GM12878 (cell line): Measurements from ENCODE around the gene ITGA1. TPM values are rescaled to one million over a fixed set of nuclear protein-coding genes. Genes with fewer than 3 reads are reported as not detected.

ENCODE experiments used
- ATAC-seq: fragments of 200-7000 bp; cut with Tn5 transposase; 3 replicates; pipeline ENCODE4 v1.9.1; 2020; ENCODE audit warnings: mild to moderate bottlenecking, moderate library complexity
- BruUV-seq: library from RNA; stranded (reverse); fragments of 400-500 nt; replicated peaks from 2 replicates; lab custom pipeline; 2021; lab: Mats Ljungman, UMichigan
- CTCF ChIA-PET: fragments of 300-600 bp; sonication (Branson Sonifier 250); formaldehyde crosslinking; extraction: SDS; loops from one replicate; lab custom pipeline; 2021; ENCODE audit warnings: inconsistent platforms; lab: Yijun Ruan, JAX
- POLR2A ChIA-PET: fragments of 350-600 bp; formaldehyde crosslinking; extraction: SDS; loops from one replicate; lab custom pipeline; 2021; ENCODE audit warnings: inconsistent platforms; lab: Charles Lee
- RAD21 ChIA-PET: fragments of 300-600 bp; sonication (Branson Sonifier 250); formaldehyde crosslinking; loops from one replicate; lab custom pipeline; 2023; ENCODE audit warnings: antibody characterized with exemption; ENCODE audit not compliant: unreplicated experiment; lab: Charles Lee
- SMC1A ChIA-PET: fragments of 300-600 bp; sonication (Branson Sonifier 250); formaldehyde crosslinking; loops from one replicate; lab custom pipeline; 2023; ENCODE audit not compliant: unreplicated experiment, uncharacterized antibody; lab: Charles Lee
- DNase-seq: peaks from one replicate; pipeline ENCODE4 v3.0.0-alpha.2; 2011; ENCODE audit warnings: low read depth, low spot score
- FAIRE-seq: peaks from 3 replicates; lab custom pipeline; 2011; peaks lifted over from hg19 to GRCh38; lab: Jason Lieb, UNC
- H2AFZ ChIP-seq: 2 replicates; pipeline ENCODE4 v1.6.0; 2011; ENCODE audit warnings: low read depth, low read length, control low read depth; ENCODE audit not compliant: control insufficient read depth
- H3K27ac ChIP-seq: 2 replicates; pipeline ENCODE4 v1.5.1; 2011; ENCODE audit warnings: control low read depth; ENCODE audit not compliant: control insufficient read depth, insufficient read depth
- H3K27me3 ChIP-seq, 2 experiments: replicated peaks in 1 of 2; 2 replicates each; pipeline versions ENCODE4 v1.6.0 to v1.6.1; 2011; ENCODE audit warnings: low read length in 1 of 2; ENCODE audit not compliant: control insufficient read depth in 2 of 2, insufficient read depth in 2 of 2
- H3K36me3 ChIP-seq, 2 experiments: 2 replicates each; pipeline ENCODE4 v1.5.1; 2011; ENCODE audit warnings: low read length in 1 of 2; ENCODE audit not compliant: control insufficient read depth in 2 of 2, insufficient read depth in 2 of 2
- H3K4me1 ChIP-seq: 2 replicates; pipeline ENCODE4 v1.6.1; 2011; ENCODE audit warnings: mild to moderate bottlenecking, low read length, moderate library complexity, mixed read lengths; ENCODE audit not compliant: control insufficient read depth, insufficient read depth
- H3K4me2 ChIP-seq: 2 replicates; pipeline ENCODE4 v1.6.0; 2011; ENCODE audit warnings: control low read depth; ENCODE audit not compliant: control insufficient read depth, insufficient read depth
- H3K4me3 ChIP-seq: fragments of 200-600 bp; sonication (generic); 2 replicates; pipeline ENCODE4 v1.5.1; 2016
- H3K79me2 ChIP-seq: 2 replicates; pipeline ENCODE4 v1.6.0; 2011; ENCODE audit warnings: low read length; ENCODE audit not compliant: control insufficient read depth, insufficient read depth
- H3K9ac ChIP-seq: 2 replicates; pipeline ENCODE4 v1.8.0; 2011; ENCODE audit warnings: low read length, control low read depth, mixed read lengths; ENCODE audit not compliant: control insufficient read depth, insufficient read depth
- H3K9me3 ChIP-seq: replicated peaks from 3 replicates; pipeline ENCODE4 v1.5.1; 2011; ENCODE audit warnings: mild to moderate bottlenecking, low read length; ENCODE audit not compliant: control insufficient read depth, insufficient read depth
- H4K20me1 ChIP-seq: 2 replicates; pipeline ENCODE4 v1.6.0; 2011; ENCODE audit not compliant: control insufficient read depth, insufficient read depth
- BACH1 ChIP-seq: fragments of 450-650 bp; IDR thresholded peaks from 2 replicates; pipeline ENCODE4 v1.6.1; 2017; ENCODE audit warnings: mild to moderate bottlenecking, borderline replicate concordance
- BHLHE40 ChIP-seq, 2 experiments: fragments of 450-650 bp in 1 of 2; IDR thresholded peaks; 2 replicates each; pipeline ENCODE4 v1.6.1; 2011 to 2017; ENCODE audit warnings: low read depth in 2 of 2, borderline replicate concordance in 1 of 2, improper control_type of control experiment in 1 of 2, low read length in 1 of 2, mild to moderate bottlenecking in 1 of 2
- STAT3 ChIP-seq: IDR thresholded peaks from 2 replicates; pipeline ENCODE4 v1.6.1; 2011; ENCODE audit warnings: low read depth, low read length, improper control_type of control experiment
- YY1 ChIP-seq: IDR thresholded peaks from 2 replicates; pipeline ENCODE4 v1.6.1; 2011; ENCODE audit warnings: low read depth, mild to moderate bottlenecking, low read length
- ZNF274 ChIP-seq: IDR thresholded peaks from one replicate; pipeline ENCODE4 v1.8.0; 2011; ENCODE audit not compliant: insufficient read length, insufficient read depth
- WGBS: methylation state at CpG from one replicate; pipeline ENCODE4 v1.1.6; 2016; ENCODE audit warnings: low lambda C conversion rate; ENCODE audit not compliant: insufficient replicate concordance, insufficient coverage; ENCODE audit errors: missing lambda C conversion rate; 5-methylcytosine and 5-hydroxymethylcytosine counted together
- in situ Hi-C: fragments of 300-500 bp; cut with MboI; formaldehyde crosslinking; loops from 9 replicates; pipeline ENCODE4 v1.14.3; 2018; ENCODE audit warnings: mixed read lengths
- intact Hi-C: fragments of 100-400 bp; cut with micrococcal nuclease; formaldehyde crosslinking; loops from one replicate; pipeline ENCODE4 v1.14.2; 2022; ENCODE audit not compliant: unreplicated experiment
- polyA plus RNA-seq, 11 experiments: library from polyadenylated mRNA; depleted of rRNA in 4 of 11; unstranded in 6 of 11; stranded (reverse) in 5 of 11; fragments of >200 nt; fragmentation: Nextera tagmentation in 4 of 11; fragmentation: Illumina TruSeq in 1 of 11; extraction: Ambion mirVana in 4 of 11; extraction: Trizol in 1 of 11; gene quantifications; 1 replicate in 1 of 11; 2 replicates in 10 of 11; pipeline versions ENCODE4 v1.2.1 to v1.2.3, GENCODE V29; 2011 to 2016; ENCODE audit warnings: inconsistent platforms in 2 of 11, missing spikeins in 2 of 11, low read depth in 1 of 11
- total RNA-seq, 4 experiments: library from RNA; depleted of rRNA in 3 of 4; stranded (reverse); fragments of >200 nt in 3 of 4; fragmentation: Illumina TruSeq in 1 of 4; extraction: Trizol in 1 of 4; gene quantifications; 2 replicates each; pipeline versions ENCODE4 v1.2.1 to v1.2.3, GENCODE V29; 2013 to 2021
- TF ChIP-seq, protein P1 (sequence below), 3 experiments: IDR thresholded peaks in 2 of 3; conservative IDR thresholded peaks in 1 of 3; 2 replicates each; pipeline ENCODE4 v1.5.1; 2011; ENCODE audit warnings: low read depth in 3 of 3, low read length in 3 of 3, mild to moderate bottlenecking in 3 of 3, control low read depth in 2 of 3, moderate library complexity in 2 of 3, inconsistent platforms in 1 of 3, mixed read lengths in 1 of 3; ENCODE audit not compliant: control insufficient read depth in 2 of 3, insufficient read depth in 1 of 3; ENCODE audit errors: extremely low read depth in 1 of 3
- TF ChIP-seq, protein P2 (sequence below): fragments of 450-650 bp; IDR thresholded peaks from 2 replicates; pipeline ENCODE4 v1.6.1; 2014; ENCODE audit warnings: mild to moderate bottlenecking
- TF ChIP-seq, protein P3 (sequence below): IDR thresholded peaks from 2 replicates; pipeline ENCODE4 v1.6.1; 2012; ENCODE audit warnings: low read depth, low read length, improper control_type of control experiment

Gene ITGA1
- total and polyA plus RNA-seq, 10 of the 15 experiments (the other 5 are each of a cell fraction or from before 2014, with no cell fraction given), result 0.02 to 0.56 (median 0.19) TPM

GRCh38 chr5:52827815-52828214 lies 40.1 kb downstream of the ITGA1 start:
- Histone ChIP-seq H3K9ac (no peak overlapping the region), H3K9me3 (no peaks in the 10 kb centered on the region; the same call in 2 of the 3 replicates), H2AFZ (no peak overlapping the region), H3K4me1 (no peaks in the 10 kb centered on the region), H3K4me3 (no peak overlapping the region), H3K36me3 (no peaks in the 10 kb centered on the region), H3K4me2 (no peak overlapping the region), H4K20me1 (no peaks in the 10 kb centered on the region), H3K79me2 (no peaks in the 10 kb centered on the region), H3K27ac (no peak overlapping the region), H3K27me3 (no peaks in the 10 kb centered on the region)
- TF ChIP-seq BACH1 (no peak), BHLHE40 (IDR thresholded peaks at IDR 0.05; ENCODE audit: borderline replicate concordance in 1 of 2, low read depth in 2 of 2, low read length in 1 of 2) (no peak), YY1 (no peak), ZNF274 (no peak), STAT3 (no peak)
- TF ChIP-seq, protein P1, sequence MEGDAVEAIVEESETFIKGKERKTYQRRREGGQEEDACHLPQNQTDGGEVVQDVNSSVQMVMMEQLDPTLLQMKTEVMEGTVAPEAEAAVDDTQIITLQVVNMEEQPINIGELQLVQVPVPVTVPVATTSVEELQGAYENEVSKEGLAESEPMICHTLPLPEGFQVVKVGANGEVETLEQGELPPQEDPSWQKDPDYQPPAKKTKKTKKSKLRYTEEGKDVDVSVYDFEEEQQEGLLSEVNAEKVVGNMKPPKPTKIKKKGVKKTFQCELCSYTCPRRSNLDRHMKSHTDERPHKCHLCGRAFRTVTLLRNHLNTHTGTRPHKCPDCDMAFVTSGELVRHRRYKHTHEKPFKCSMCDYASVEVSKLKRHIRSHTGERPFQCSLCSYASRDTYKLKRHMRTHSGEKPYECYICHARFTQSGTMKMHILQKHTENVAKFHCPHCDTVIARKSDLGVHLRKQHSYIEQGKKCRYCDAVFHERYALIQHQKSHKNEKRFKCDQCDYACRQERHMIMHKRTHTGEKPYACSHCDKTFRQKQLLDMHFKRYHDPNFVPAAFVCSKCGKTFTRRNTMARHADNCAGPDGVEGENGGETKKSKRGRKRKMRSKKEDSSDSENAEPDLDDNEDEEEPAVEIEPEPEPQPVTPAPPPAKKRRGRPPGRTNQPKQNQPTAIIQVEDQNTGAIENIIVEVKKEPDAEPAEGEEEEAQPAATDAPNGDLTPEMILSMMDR (IDR thresholded peaks at IDR 0.05 in 2 of 3, conservative IDR thresholded peaks at IDR 0.05 in 1 of 3; ENCODE audit: control insufficient read depth in 2 of 3, extremely low read depth in 1 of 3, insufficient read depth in 1 of 3, low read depth in 3 of 3, low read length in 3 of 3), result no peak
- TF ChIP-seq, protein P2, sequence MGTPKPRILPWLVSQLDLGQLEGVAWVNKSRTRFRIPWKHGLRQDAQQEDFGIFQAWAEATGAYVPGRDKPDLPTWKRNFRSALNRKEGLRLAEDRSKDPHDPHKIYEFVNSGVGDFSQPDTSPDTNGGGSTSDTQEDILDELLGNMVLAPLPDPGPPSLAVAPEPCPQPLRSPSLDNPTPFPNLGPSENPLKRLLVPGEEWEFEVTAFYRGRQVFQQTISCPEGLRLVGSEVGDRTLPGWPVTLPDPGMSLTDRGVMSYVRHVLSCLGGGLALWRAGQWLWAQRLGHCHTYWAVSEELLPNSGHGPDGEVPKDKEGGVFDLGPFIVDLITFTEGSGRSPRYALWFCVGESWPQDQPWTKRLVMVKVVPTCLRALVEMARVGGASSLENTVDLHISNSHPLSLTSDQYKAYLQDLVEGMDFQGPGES, result no peak
- TF ChIP-seq, protein P3, sequence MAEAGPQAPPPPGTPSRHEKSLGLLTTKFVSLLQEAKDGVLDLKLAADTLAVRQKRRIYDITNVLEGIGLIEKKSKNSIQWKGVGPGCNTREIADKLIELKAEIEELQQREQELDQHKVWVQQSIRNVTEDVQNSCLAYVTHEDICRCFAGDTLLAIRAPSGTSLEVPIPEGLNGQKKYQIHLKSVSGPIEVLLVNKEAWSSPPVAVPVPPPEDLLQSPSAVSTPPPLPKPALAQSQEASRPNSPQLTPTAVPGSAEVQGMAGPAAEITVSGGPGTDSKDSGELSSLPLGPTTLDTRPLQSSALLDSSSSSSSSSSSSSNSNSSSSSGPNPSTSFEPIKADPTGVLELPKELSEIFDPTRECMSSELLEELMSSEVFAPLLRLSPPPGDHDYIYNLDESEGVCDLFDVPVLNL, result no peak
- FAIRE-seq, result no peak
- ChIA-PET SMC1A (no interaction called here), POLR2A (no interaction called here), CTCF (no interaction called here), RAD21 (no interaction called here)
- in situ Hi-C loops (no loop called here), intact Hi-C loops (no loop called here)
- no peak for ATAC-seq
- WGBS, result 90% methylated on average over 1 of the region's 1 CpG
- no peak for DNase-seq
- BruUV-seq, result no TSS peak
